ENCODE measurements around the gene PLCH1. TPM values are rescaled to one million over a fixed set of nuclear protein-coding genes. Genes with fewer than 3 reads are reported as not detected.

PLCH1 gene
- total and polyA plus RNA-seq, 2 of the 8 experiments (the other 6 are each of a cell fraction or from before 2014, with no cell fraction given): 5.8 to 17.2 TPM

GRCh38 chr3:155560135-155560534 lies 184.7 kb downstream of the PLCH1 start:
- Histone ChIP-seq H3K4ac (replicated peaks; ENCODE audit: insufficient read length, low read depth, low read length) (no peak overlapping the region), H3K4me2 (ENCODE audit: insufficient read depth in 1 of 2, low read depth in 2 of 2, low read length in 2 of 2) (no peak overlapping the region)

More at GRCh38 chr3:155560135-155560534, 184.7 kb downstream of the PLCH1 start:
- Histone ChIP-seq H4K91ac (replicated peaks; ENCODE audit: insufficient read length, low read length) (no peak overlapping the region), H2AFZ (ENCODE audit: low read length) (no peak overlapping the region), H2BK20ac (ENCODE audit: low read length) (no peak overlapping the region), H3K18ac (ENCODE audit: extremely low read depth, low read length) (no peak overlapping the region), H2BK120ac (replicated peaks; ENCODE audit: low read depth, low read length) (no peak overlapping the region), H3K14ac (ENCODE audit: insufficient read length) (no peak overlapping the region), H3K27ac (ENCODE audit: low read depth, low read length) (no peak overlapping the region), H3K27me3 (replicated peaks in 1 of 4; ENCODE audit: control insufficient read depth in 3 of 4, extremely low read depth in 1 of 4, insufficient read depth in 3 of 4, low read length in 3 of 4) (no peaks in the 10 kb centered on the region), H3K56ac (replicated peaks; ENCODE audit: insufficient read length, low read depth, low read length) (no peak overlapping the region), H3K4me3 (ENCODE audit: extremely low read depth in 1 of 4, insufficient read depth in 2 of 4, low read depth in 3 of 4, low read length in 4 of 4) (no peak overlapping the region), H2AK5ac (ENCODE audit: low read depth, low read length) (no peak overlapping the region), H3K23me2 (ENCODE audit: low read depth, low read length) (no peaks in the 10 kb centered on the region; the same call in 1 of the 2 replicates), H3K9ac (replicated peaks in 1 of 4; ENCODE audit: extremely low read depth in 1 of 4, low read depth in 3 of 4, low read length in 3 of 4) (no peak overlapping the region), H3K79me2 (ENCODE audit: control insufficient read depth in 1 of 2, insufficient read depth in 2 of 2, low read length in 2 of 2) (no peaks in the 10 kb centered on the region), H4K8ac (ENCODE audit: extremely low read depth, insufficient read depth, low read length) (no peak overlapping the region), H3K23ac (ENCODE audit: insufficient read length) (no peak overlapping the region), H3K4me1 (replicated peaks in 1 of 4; ENCODE audit: control insufficient read depth in 3 of 4, insufficient read depth in 4 of 4, low read length in 3 of 4) (no peaks in the 10 kb centered on the region), H3K9me3 (ENCODE audit: insufficient read depth in 2 of 2, low read depth in 1 of 2, low read length in 1 of 2) (no peaks in the 10 kb centered on the region), H2BK5ac (ENCODE audit: low read depth, low read length) (no peak overlapping the region), H3K36me3 (ENCODE audit: control insufficient read depth in 2 of 4, insufficient read depth in 4 of 4, low read length in 3 of 4) (peaks cover 0 to 3% (median 0%) of the 10 kb centered on the region in 4 experiments; a peak in 5 of 8 replicates), H2BK15ac (ENCODE audit: low read length) (no peak overlapping the region), H3K79me1 (ENCODE audit: low read depth, low read length) (no peaks in the 10 kb centered on the region), H4K20me1 (replicated peaks in 1 of 2; ENCODE audit: control insufficient read depth in 1 of 2, insufficient read depth in 2 of 2, low read length in 2 of 2) (no peaks in the 10 kb centered on the region), H2BK12ac (ENCODE audit: low read depth, low read length) (no peak overlapping the region), H4K5ac (ENCODE audit: insufficient read length, low read depth, low read length) (no peak overlapping the region)
- POLR2A ChIA-PET (ENCODE audit: partially characterized antibody): no interaction called here
- TF ChIP-seq CHD2 (IDR thresholded peaks at IDR 0.05; ENCODE audit: low read length) (no peak), PHF8 (conservative IDR thresholded peaks at IDR 0.05; ENCODE audit: low read depth, low read length) (no peak), USF2 (IDR thresholded peaks at IDR 0.05; ENCODE audit: low read length) (no peak), ATF3 (IDR thresholded peaks at IDR 0.05; ENCODE audit: insufficient read depth, low read depth, low read length) (no peak), KDM4A (IDR thresholded peaks at IDR 0.05; ENCODE audit: low read depth, low read length, severe bottlenecking) (no peak), HDAC6 (IDR thresholded peaks at IDR 0.05; ENCODE audit: low read depth, low read length) (no peak), TAF7 (optimal IDR thresholded peaks at IDR 0.05; ENCODE audit: borderline replicate concordance, low read depth, low read length) (no peak), CREB1 (IDR thresholded peaks at IDR 0.05) (no peak), ZNF274 (IDR thresholded peaks at IDR 0.05; ENCODE audit: borderline replicate concordance, extremely low read depth, low read length) (no peak), FOSL1 (IDR thresholded peaks at IDR 0.05; ENCODE audit: insufficient read depth, low read depth, low read length) (no peak)
- FAIRE-seq (no peak), DNase-seq (ENCODE audit: low read depth in 1 of 2, low spot score in 2 of 2) (no peak)
- WGBS, 2 experiments (ENCODE audit: extremely low coverage in 1 of 2, insufficient coverage in 1 of 2, insufficient read length in 1 of 2, insufficient replicate concordance in 2 of 2, low coverage in 1 of 2, low lambda C conversion rate in 2 of 2, missing lambda C conversion rate in 1 of 2): 96% methylated on average over 1 of the region's 1 CpG; no CpG with 5 or more reads in 1 of the 2 experiments
- CTCF ChIA-PET (ENCODE audit: partially characterized antibody): no interaction called here

All from H1 (cell line).